GM19395 (cell line): ENCODE measurements around the gene SBF2.
"Not testable (repeated sequence)": the region's sequence is repeated elsewhere in the genome, so short reads cannot be mapped to it uniquely, and the experiment has no call there.

ENCODE experiments used
- ATAC-seq: cut with Tn5 transposase; IDR thresholded peaks from one replicate; pipeline ENCODE4 v1.9.1; 2021; ENCODE audit warnings: mild to moderate bottlenecking, moderate library complexity; ENCODE audit not compliant: unreplicated experiment

SBF2 gene

GRCh38 chr11:10268746-10269488 lies 25.1 kb downstream of the SBF2 start:
- no peak for ATAC-seq

DNA sequence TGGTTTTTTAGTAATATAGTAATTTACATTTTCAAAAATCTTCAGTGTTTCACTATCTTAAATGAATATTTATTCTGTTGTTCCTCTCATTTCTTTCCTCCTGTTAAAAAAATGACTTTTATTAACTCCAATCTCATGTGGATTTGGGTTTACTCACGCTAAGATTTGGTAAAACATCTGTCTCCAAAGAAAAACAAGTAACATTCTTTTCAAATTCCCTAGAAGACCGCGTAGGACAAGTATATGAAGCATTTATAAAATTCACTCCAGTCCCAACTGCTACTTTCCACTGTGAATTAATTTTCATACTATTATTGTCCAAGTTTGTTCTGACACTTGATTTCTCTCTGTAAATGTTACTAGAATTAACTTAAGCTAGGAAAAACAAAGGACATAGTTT lies 26.2 kb downstream of the SBF2 start:
- ATAC-seq: no peak

DNA sequence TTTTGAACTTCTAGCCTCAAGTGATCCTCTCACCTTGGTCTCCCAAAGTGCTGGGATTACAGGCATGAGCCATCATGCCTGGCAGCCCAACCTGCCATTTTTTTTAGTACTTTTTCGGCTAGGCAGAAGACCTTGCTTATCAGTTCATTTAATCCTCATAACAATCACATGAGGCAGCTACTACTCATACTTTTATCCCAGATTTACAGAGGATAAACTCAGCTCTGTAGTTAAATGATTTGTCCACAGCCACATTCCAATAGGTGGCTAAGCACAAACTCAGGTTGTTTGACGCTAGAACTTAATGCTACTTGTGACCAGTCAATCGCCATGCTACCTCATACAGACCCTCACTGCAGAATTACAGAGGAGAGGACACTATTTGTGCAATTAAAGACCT lies 28.1 kb downstream of the SBF2 start:
- ATAC-seq: no peak

- ATAC-seq: not testable (repeated sequence)
Observed at GRCh38 chr11:10264716-10265115, 29.3 kb downstream of the SBF2 start.

- ATAC-seq: no peak
Observed at GRCh38 chr11:10263929-10264328, 30.1 kb downstream of the SBF2 start.

DNA sequence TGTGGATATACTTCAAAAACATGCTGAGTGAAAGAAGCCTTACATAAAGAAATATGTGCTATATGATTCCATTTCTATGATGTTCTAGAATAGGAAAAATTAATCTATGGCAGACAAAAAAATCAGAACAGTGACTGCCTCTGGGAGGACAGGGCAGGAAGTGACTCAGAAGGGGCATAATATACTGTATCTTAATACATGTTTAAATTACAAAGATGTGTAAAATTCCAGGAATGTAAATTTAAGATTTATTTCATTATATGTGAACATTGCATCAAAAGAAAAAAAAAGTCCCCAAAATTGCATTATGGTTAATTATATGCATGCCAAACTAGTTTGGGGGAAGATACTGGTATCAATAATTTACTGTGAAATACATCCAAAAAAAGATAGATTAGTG lies 32.2 kb downstream of the SBF2 start:
- no peak for ATAC-seq

GRCh38 chr11:10257478-10257877 lies 36.5 kb downstream of the SBF2 start:
- ATAC-seq: no peak

GRCh38 chr11:10255388-10256125 lies 38.5 kb downstream of the SBF2 start:
- no peak for ATAC-seq

- not testable (repeated sequence) for ATAC-seq
Observed at GRCh38 chr11:10249448-10250131, 44.4 kb downstream of the SBF2 start.

DNA sequence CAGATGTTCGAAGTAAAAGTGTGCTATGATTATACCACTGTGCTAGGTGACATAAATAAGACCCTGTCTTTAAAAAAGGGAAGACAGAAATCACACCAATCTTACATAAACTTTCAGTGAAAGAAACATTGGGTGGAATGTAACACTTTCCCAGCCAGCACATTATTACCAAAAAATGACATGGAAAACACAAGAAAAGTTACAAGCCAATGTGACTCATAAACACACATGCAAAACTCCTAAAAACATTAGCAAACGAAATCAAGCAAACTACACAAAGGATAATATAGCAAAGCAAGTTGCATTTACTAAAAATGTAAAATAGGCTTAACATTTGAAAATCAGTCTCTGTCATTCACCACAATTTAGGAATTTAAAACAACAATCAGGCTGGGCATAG lies 47.0 kb downstream of the SBF2 start:
- no peak for ATAC-seq

- no peak for ATAC-seq
Observed at GRCh38 chr11:10243896-10244575, 50.0 kb downstream of the SBF2 start.

DNA sequence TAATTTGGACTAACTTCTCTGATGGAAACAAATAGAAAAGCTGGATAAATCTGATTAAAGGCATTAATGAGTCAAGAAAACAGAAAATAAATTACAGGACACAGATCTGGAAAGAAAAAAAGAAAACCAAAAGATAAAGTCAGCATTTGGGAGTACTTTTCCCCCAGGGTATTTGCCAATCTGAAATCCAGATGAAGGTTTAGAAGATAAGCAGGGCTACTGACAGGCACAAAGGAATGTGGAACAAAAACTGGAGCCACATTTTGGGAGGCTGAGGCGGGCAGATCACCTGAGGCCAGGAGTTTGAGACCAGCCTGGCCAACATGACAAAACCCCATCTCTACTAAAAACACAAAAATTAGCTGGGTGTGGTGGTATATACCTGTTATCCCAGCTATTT lies 57.2 kb downstream of the SBF2 start:
- ATAC-seq: no peak

DNA sequence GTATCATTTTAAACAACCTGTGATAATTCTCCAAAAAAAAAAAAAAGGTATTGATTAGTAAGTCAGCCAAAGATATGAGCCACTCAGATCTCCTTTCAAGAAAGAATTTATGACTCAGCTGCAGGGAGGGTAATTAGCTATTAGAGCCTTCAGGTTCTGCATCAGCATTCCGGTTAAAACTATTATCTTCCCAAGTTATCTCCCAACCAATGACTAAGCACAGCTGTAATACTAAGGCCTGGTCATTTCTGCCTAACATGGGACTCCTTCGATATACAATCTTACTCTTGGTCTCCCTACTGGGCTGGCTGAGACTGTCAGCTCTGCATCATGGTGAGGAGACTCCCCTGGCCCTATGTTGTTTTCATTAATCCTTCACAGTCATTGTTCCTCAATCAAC lies 60.4 kb downstream of the SBF2 start:
- no peak for ATAC-seq

GRCh38 chr11:10232756-10233155 lies 61.3 kb downstream of the SBF2 start:
- no peak for ATAC-seq

DNA sequence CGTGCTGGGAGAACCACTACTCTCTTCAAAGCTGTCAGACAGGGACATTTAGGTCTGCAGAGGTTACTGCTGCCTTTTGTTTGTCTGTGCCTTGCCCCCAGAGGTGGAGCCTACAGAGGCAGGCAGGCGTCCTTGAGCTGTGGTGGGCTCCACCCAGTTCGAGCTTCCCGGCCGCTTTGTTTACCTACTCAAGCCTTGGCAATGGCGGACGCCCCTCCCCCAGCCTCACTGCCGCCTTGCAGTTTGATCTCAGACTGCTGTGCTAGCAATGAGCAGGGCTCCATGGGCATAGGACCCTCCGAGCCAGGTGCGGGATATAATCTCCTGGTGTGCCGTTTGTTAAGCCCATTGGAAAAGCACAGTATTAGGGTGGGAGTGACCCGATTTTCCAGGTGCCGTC lies 62.2 kb downstream of the SBF2 start:
- ATAC-seq: not testable (repeated sequence)

DNA sequence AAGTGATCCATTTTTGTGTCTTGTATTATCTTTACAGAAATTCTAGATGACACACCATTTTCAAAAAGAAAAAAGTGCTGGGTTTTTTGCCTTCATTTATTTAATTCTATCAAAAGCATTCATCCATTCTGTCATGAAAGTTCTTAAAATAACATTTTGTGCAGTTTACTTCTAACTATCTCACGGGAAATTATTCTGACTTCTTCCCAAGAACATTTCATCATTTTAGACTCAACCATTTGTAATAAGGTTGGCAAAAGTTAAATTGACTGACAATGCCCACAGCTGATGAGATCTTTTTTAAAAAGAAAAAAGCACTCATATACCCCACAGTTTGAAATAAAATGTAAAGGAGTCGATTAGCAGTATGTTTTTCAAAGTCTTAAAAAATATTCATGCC lies 68.5 kb downstream of the SBF2 start:
- ATAC-seq: no peak

DNA sequence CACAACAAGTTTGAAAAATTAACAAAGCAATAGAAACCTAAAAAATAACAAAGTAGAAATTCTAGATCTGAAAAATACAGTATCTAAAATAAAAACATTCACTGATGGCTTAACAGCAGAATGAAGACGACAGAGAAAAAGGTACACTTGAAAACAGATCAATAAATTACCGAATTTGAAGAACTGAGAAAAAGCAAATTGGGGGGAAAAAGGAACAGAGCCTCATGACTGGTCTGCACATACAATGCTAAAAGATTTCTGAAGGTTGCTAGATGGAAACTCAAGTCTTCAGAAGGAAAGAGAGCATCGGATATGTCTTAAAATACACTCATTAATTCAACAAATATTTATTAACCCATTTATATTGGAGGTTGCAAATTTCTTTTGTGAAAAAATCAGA lies 71.6 kb downstream of the SBF2 start:
- no peak for ATAC-seq

DNA sequence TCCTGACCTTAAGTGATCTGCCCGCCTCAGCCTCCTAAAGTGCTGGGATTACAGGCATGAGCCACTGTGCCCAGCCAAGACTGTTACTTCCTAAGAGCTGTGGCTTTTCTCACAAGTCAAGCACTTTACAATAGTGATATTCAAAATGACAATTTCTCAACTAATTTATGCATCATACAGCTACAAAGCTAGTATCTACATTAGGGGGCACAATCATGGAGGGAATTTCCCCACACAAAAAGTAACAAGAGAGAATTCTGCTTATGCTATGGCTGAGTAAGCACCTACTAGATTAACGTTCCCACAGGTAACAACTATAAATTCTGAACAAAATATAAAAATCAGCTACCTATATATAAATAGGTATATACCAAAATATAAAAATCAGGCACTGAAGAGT lies 72.7 kb downstream of the SBF2 start:
- ATAC-seq: no peak

GRCh38 chr11:10211470-10211869 lies 82.5 kb downstream of the SBF2 start:
- no peak for ATAC-seq

- no peak for ATAC-seq
Observed at GRCh38 chr11:10209326-10209725, 84.7 kb downstream of the SBF2 start.

GRCh38 chr11:10208131-10208575 lies 85.9 kb downstream of the SBF2 start:
- ATAC-seq: no peak
